HG03460 (cell line): ENCODE results near the gene AGPAT2.
"Not testable (repeated sequence)": the region's sequence is repeated elsewhere in the genome, so short reads cannot be mapped to it uniquely, and the experiment has no call there.

Experiments
- ATAC-seq: cut with Tn5 transposase; IDR thresholded peaks from one replicate; pipeline ENCODE4 v1.9.1; 2021; ENCODE audit not compliant: unreplicated experiment

The AGPAT2 gene

GRCh38 chr9:136720898-136721338 lies 33.7 kb upstream of the AGPAT2 start:
- ATAC-seq: no peak

GRCh38 chr9:136720251-136720897 lies 33.1 kb upstream of the AGPAT2 start:
- no peak for ATAC-seq

GRCh38 chr9:136719195-136719880 lies 32.1 kb upstream of the AGPAT2 start:
- no peak for ATAC-seq

- ATAC-seq: no peak
These were observed 31.3 kb upstream of the AGPAT2 start for GRCh38 chr9:136718345-136719194.

- ATAC-seq: no peak
These were observed 30.1 kb upstream of the AGPAT2 start for GRCh38 chr9:136717399-136717798.

GRCh38 chr9:136714893-136715274 lies 27.6 kb upstream of the AGPAT2 start:
- ATAC-seq: no peak

GRCh38 chr9:136714096-136714892 lies 27.0 kb upstream of the AGPAT2 start:
- ATAC-seq: no peak

- no peak for ATAC-seq
These were observed 26.3 kb upstream of the AGPAT2 start for GRCh38 chr9:136713550-136713949.

- no peak for ATAC-seq
These were observed 25.7 kb upstream of the AGPAT2 start for GRCh38 chr9:136712690-136713544.

GRCh38 chr9:136711751-136712689 lies 24.8 kb upstream of the AGPAT2 start, which contains the start of gene DIPK1B:
TSS of gene DIPK1B (plus strand) at chr9:136712572. CDS start at chr9:136712666, 94 bp downstream.
- ATAC-seq: no peak

- ATAC-seq: not testable (repeated sequence)
These were observed 24.0 kb upstream of the AGPAT2 start for GRCh38 chr9:136711219-136711648.

- no peak for ATAC-seq
These were observed 23.3 kb upstream of the AGPAT2 start for GRCh38 chr9:136710543-136710942.

GRCh38 chr9:136709454-136710109 lies 22.3 kb upstream of the AGPAT2 start:
- ATAC-seq: no peak

GRCh38 chr9:136707849-136708517 lies 20.7 kb upstream of the AGPAT2 start:
- ATAC-seq: no peak

- ATAC-seq: no peak
These were observed 19.8 kb upstream of the AGPAT2 start for GRCh38 chr9:136707011-136707410.

GRCh38 chr9:136705564-136705963 lies 18.3 kb upstream of the AGPAT2 start:
- no peak for ATAC-seq

- ATAC-seq: not testable (repeated sequence)
These were observed 17.5 kb upstream of the AGPAT2 start for GRCh38 chr9:136704741-136705140.
